ENCODE results near the gene PRKCG.
A peak's percentile ranks its signal among the peaks of the same experiment; 100 is the strongest.

The PRKCG gene

DNA sequence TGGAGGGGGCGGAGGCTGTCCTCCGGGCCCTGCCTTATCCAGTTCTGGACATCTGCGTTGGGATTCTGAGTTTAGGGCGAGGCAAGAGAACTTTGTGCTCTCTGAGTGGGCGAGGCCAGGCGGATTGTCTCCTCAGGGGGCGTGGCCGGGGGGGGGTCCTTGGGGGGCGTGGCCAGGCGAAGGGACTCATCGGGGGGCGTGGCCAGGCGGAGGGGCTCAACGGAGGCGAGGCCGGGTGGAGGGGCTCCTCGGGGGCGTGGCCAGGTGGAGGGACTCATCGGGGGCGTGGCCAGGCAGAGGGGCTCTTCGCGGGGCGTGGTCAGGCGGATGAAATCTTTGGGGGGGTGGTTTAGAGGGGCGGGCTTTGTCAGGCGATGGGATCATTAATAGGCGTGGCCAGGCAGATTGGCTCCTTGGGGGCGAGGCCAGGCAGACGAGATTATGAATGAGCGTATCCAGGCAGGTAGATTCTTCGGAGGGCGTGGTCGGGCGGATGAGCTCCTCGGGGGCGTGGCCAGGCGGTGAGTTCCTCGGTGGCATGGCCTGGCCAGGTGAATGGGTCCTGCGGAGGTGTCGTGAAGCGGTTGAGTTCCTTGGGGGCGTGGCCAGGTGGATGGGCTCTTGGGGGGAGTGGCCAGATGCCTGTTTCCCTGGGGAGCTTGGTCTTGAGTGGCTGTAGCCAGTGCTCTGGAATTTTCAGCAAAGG, 16.8 kb downstream of the PRKCG start:
- no peak for DNase-seq

DNA sequence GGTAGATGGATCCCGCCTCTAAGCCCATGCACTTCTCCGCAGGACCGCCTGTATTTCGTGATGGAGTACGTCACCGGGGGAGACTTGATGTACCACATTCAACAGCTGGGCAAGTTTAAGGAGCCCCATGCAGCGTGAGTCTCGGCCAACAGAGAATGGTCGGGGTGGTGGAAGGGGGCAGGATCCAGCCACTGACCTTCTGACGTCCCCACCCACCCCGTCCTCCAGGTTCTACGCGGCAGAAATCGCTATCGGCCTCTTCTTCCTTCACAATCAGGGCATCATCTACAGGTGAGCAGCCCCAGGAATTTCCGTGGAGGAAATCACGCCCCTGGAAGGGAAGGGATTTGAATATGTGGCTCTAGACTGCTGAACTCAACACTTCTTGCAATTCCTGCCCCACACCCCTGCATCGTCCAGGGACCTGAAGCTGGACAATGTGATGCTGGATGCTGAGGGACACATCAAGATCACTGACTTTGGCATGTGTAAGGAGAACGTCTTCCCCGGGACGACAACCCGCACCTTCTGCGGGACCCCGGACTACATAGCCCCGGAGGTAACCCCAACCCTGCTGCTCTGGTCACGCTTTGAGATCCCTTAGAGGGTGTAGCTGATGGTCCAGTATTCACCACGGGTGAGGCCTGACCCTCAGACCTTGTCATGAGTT, 18.3 kb downstream of the PRKCG start:
- no peak for DNase-seq

DNA sequence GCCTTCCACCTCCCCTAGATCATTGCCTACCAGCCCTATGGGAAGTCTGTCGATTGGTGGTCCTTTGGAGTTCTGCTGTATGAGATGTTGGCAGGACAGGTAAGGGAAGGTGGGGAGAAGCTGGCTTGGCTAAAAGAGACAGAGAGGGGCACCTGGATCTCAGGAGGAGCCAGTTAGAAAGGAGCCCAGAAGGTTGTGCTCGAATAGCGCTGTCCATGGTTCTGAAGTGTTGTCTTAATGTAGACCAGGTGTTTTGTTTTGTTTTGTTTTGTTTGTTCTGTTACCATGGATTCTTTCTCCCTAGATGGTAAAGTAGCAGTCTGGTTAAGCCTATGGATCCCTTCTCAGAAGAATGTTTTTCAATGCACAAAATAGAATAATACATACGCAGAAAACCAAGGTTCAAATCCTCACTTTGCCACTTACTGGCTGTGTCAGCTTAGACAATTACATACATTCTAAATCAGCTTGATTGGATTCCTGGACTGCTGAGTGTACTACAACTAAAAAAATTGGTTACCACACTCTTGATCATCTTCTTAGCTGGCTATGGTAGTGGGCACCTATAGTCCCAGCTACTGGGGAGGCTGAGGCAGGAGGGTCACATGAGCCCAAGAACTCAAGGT, 21.2 kb downstream of the PRKCG start:
- no peak for DNase-seq

DNA sequence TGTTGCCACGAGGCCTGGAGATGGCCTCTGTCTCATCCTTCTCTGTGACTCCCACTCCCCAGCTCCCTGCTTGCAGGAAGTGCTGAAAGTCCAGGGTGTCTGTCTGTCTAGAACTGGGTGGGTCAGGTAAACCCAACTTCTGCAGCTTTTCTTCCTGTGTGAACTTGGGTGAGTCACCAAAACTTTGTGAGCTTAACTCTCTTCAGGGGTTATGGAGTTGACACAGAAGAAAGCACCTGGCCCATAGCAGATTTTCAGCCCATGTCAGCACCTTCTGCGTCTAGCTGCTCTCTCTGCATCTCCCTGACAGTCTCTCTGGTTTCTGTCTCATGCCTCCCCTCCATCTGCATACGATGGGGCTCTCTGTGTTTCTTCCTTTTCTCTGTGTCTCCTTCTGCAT, 22.9 kb downstream of the PRKCG start:
- DNase-seq = no peak

DNA sequence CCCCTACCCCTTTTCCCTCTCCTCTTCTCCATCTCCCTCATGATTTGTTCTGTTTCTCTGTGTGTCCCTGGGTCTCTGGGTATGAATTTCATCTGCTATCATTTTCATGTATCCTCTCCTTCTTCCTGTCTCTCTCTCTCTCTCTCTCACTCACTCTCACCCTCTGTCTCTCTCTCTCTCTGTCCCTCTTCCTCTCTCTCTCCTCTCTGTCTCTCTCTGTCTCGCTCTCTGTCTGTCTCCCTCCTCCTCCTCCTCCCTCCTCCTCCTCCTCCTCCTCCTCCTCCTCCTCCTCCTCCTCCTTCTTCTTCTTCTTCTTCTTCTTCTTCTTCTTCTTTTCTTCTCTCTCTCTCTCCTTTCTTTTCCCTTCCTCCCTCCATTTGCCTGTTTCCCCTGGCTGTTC, 23.8 kb downstream of the PRKCG start:
- no peak for DNase-seq

DNA sequence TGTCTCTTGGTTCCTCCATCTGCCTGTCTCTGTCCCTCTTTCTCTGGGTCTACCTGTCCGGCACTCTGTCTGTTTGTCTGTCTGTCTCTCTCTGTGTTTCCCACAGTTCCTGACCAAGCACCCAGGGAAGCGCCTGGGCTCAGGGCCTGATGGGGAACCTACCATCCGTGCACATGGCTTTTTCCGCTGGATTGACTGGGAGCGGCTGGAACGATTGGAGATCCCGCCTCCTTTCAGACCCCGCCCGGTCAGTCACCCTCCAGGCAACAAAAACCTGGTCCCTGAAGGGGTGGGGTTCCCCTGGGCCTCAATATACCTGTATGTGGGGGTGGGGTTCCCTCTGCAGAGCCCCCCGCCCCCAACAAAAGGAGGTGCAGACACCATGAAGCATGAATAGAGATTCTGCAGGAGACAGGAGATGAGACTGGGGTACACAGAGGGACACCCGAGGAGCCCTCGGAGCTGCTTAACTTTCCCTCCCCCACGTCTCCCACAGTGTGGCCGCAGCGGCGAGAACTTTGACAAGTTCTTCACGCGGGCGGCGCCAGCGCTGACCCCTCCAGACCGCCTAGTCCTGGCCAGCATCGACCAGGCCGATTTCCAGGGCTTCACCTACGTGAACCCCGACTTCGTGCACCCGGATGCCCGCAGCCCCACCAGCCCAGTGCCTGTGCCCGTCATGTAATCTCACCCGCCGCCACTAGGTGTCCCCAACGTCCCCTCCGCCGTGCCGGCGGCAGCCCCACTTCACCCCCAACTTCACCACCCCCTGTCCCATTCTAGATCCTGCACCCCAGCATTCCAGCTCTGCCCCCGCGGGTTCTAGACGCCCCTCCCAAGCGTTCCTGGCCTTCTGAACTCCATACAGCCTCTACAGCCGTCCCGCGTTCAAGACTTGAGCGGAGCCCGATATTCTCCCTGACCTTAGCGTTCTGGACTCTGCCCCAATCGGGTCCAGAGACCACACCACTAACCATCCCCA, 24.5 kb downstream of the PRKCG start:
- DNase-seq = peak; percentile 22

DNA sequence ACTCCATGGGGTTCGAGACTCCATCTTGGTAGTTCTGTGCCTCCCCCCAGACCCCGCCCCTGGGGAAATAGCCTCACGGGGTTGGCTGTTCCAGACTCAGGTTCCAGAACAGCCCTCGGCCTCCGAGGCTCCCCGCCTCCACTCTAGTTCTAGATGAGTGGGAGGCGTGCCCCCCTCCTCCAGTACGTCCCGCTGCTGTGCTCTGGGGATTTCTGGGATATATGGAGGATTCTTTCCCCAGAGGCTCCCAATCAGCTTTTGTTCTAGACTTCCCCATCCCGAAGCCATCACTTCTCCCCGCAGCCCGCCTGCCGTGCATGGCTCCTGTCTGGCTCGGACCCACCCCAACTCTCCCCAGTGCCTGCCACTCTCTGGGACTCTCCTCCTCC, 25.2 kb downstream of the PRKCG start:
- no peak for DNase-seq

DNA sequence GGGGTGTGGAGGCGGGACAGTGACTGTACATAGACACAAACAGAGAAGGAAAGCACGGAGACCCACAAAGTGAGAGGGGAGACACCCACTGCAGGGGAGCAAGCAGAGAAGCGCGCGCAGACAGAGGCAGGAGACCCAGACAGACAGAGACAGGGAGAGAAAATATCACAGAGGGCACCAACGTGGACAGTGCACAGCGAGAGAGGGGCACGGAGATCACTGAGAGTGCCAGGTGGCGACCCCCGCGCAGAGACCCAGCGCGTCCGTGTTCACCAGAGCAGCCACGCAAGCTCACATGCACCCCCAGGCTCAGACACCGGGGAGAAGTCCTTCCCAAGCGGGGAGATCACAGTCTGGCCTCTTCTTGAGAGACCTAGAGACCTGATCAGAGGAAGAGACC, 25.7 kb downstream of the PRKCG start:
- DNase-seq = no peak

DNA sequence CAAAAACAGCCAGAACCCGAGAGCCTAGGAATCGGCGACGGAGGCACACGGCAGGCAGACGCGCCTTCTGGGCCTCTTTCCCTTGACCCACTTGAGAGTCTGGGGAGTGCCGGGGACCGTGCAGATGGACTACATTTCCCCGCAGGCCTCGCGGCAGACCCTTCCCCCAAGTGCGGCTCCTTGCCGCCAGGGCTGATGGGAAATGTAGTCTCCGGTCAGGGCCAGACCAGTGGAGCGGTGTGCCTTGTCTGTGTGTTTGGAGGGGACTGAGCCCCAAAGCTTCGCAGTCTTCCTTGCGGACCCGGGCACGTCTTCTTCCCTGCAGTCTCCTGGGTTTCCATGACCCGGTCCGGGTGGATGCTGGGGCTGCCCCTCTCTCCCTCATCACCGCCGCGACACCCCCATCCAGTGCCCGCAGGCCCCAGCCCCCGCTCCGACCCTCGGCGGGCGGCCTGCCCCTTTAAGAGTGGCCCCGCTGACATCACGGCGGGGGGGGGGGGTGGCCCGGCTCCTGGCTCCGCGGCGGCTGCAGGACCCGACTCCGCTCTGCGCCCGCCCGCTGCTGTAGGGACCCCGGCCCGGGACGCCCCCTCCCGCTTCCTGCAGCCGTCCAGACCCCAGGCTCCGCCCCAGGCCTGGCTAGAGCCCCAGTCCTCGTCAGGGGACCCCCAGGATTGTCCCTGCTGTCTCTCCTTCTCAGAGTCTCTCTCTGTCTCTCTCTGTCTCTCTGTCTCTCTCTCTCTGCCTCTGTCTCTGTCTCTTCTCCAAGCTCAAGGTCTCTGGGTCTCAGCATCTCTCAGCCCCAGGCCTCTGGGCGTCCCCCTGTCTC, 26.3 kb downstream of the PRKCG start:
- peak; percentile 48 for DNase-seq

DNA sequence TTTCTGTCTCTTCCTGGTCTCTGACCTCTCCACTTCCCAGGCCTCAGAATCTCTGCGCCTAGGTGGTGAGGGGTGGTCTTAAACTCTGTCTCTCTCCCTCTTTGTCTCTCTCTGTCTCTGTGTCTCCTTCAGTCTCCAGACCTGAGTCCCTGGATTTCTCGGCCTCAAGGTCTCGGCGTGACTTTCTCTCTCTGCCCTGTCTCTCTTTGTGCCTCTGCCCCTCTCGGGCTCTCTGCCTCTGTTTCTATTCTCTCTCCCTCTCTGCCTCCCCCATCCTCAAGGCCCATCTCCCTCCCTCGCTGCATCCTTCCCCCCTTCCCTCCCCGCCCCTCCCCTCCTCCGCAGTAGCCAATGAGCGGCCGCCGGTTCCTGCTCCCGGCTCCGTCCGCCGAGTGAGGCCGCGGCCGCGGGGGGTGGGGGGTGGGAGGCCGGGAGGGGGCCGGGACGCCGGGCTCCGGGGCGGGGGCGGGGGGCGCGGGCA, 27.0 kb downstream of the PRKCG start, which contains the start of gene CACNG7:
TSS of gene CACNG7 (plus strand) at position 344 of the 481 bp plus-strand sequence. CDS start 3,554 bp downstream, outside the sequence.
- DNase-seq = peak; percentile 11

DNA sequence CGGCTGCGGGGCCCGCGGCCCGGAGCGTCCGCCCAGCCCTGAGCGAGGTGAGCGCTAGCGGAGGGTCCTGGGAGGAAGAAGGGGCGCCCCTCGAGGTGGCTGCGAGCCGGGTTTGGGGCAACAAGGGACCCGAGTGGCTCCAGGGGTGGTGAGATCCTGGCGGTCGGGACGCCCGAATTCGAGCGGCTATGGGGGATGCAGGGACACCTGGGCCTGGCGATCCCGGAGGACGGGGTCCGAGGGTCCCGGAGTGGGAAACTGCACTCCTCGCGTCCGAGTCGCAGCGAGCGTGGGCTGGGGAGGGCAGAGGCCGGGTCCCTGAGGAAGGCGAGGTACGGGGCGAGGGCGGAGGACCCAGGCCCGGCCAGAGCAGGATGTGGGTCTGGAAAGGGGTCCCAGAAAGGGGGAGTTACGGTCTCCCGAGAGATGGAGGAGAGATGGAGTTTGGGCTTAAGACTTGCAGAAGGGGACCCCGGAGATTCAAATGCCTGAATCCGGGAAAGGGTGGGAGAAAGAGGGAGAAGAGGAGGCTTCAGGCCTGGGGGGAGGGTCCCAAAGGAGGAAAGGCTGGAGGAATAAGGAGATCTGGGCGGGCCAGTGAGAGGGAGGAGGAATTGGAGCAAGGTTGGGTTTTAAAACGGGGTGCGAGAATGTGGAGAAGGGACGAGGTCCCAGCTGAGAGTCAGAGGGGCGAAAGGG, 27.6 kb downstream of the PRKCG start:
- DNase-seq = no peak

DNA sequence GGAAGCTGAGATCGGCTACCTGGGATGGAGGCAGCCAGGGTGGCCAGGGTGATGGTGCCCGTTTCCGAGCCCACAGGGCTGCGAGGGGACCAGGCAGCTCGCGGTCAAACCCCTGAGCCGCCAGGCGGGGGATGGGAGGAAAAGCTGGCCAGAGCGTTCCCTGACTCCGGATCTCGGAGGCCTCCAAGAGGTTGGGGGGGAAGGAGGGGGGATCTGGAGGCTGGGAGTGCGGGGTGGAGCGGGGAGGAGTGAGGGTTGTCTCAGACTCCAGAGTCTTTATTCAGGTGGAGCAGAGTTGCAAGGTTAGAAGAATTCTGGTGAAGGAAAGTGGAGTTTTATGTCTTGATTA, 28.1 kb downstream of the PRKCG start:
- DNase-seq = no peak

DNA sequence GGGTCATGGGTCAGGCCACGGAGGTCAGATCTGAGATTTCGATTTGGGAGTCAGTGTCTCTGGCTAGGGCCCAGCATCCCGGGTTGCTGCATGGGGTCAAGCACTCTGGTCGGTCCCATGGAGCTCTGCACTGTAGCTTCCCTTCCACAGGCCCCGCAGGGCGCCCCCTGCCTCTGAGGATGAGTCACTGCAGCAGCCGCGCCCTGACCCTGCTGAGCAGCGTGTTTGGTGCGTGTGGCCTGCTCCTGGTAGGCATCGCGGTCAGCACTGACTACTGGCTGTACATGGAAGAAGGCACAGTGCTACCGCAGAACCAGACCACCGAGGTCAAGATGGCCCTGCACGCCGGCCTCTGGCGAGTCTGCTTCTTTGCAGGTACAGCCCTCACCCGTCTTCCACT, 30.7 kb downstream of the PRKCG start:
- DNase-seq = no peak

DNA sequence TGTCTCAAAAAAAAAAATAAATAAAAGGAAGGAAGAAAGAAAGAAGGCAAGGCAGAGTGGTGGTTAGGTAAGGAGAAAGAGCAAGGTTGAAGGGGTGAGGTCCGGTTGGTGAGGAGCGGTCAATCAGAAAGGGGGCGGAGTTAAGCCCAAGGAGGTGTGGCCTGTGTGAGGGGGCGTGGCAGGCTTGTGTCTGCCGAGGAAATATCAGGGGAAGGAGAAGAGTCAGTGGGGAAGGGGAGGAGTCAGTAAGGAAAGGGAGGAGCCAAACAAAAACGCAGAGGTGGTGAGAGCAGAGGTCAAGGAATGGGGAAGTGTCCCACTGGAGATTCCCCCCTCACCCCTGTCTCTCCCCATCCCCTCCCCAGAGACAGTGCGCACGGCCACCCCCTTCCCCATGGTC, 33.0 kb downstream of the PRKCG start:
- no peak for DNase-seq

DNA sequence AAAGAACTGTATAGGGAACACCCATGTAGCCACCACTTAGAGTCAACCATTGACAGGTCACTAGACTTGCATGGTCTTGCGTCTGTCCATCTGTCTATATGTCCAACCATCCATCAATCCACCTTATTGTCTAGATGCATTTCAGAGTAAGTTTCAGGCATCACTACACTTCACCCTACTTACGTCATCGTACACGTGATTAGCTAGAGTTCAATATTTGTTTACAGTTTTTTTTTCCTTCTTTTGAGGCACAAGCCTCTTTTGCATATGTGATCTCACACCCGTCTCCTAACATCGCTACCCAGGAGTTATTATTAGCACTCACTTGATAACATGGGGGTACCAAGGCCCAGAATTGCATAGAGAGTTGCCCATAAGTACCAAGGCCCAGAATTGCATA, 34.0 kb downstream of the PRKCG start:
- no peak for DNase-seq

DNA sequence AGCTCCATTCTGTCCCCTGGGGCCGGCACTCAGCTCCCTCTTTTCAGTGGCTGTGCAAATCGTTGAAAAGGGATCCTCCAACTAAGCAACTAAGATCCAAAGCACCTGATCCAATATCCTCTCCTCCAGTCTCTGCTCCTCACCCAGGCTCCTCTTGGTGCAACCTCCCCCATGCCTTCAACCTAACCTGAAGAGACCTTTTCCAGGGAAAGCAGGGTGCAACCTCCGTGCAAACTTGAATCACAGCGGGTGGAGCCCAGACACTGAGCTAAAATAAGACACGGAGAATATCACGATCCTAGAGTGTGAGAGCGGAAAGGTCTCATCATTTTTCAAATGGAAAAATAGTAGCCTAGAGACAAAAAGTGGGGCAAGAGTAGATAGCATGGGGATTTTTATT, 35.4 kb downstream of the PRKCG start:
- no peak for DNase-seq

DNA sequence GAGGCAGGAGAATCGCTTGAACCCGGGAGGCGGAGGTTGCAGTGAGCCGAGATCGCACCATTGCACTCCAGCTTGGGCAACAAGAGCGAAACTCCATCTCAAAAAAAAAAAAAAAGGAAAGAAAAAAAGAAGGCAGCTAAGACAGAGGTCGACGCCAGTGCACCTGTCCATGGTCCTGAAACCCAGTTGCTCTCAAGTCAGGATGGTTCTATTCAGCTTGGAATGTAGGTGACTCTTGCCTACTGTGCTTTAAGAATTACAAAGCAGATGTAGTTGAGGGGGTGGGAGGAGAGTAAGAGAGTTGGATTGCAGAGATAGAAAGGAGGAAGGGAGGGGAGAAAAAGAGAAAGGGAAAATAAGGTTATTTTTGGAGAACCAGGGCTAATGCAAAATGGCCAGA, 45.7 kb downstream of the PRKCG start:
- peak; percentile 44 for DNase-seq

DNA sequence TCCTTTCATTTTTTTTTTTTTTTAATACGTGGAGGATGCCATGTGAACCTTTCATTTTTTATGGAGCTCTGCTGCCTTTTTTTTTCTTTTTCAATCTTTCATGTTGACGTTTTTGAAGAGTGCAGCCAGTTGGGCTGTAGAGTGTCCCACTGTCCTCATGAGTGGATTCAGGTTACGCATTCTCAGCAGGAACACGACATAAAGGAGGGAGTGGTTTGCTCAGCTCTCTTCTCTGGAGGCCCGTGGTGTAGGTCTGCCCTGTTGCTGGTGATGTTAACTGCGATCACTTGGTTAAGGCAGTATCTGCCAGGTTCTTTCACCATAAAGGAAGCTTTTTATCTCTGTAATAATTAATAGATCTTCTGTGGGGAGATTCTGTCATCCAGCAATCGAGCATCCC, 54.0 kb downstream of the PRKCG start:
- DNase-seq = no peak

DNA sequence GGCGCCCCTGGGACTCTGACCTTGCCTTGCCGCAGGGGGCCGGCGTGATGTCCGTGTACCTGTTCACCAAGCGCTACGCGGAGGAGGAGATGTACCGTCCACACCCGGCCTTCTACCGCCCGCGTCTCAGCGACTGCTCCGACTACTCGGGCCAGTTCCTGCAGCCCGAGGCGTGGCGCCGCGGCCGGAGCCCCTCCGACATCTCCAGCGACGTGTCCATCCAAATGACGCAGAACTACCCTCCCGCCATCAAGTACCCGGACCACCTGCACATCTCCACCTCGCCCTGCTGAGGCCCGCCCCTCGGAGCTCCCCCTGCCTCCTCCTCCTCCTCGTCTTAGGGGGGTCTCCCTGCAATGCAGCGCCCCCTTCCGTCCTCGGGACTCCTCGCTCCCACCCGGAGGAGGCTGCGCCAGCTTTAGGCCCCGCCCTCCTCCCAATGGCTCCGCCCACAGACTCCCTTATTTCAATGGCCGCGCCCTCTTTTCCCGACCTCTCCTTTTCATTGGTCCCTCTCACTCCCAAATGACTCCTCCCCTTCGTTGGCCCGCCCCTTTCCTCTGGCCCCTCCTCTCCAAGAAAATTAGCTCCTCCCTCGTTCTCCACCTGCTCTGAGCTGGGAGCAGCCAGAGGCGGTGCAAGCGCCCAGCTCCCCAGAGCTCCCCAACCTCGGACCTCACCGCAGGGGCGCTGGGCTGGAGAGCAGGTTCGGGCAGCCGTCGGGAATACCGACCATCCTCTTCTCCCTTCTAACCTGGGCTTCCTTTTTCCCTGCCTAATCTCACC, 60.2 kb downstream of the PRKCG start:
- DNase-seq = no peak

DNA sequence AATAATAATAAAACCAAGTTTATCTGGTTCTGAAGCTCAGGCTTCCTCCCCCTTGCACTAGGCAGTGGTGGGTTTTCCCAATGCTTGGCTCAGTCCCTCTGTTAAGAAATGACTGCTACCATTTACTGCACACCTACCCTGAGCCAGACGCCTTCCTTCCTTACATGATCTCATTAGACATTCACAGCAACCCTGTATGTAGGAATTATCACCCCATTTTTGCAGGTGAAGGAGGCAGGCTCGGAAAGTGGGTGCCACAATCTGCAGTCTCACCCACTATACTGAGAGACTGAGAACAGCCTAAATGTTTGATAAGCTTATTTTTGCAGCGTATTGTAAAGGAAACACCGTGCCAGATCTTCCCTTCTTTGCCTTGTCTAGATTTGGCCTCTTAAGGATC, 62.4 kb downstream of the PRKCG start:
- DNase-seq = no peak
